A549 treated with GW870086 at 1 μM for 4 hours (cell line): ENCODE data around the gene LMTK3. TPM values are rescaled to one million over a fixed set of nuclear protein-coding genes. Genes with fewer than 3 reads are reported as not detected.

Source experiments
- total RNA-seq: library from RNA; stranded (reverse); fragments of 200-300 nt; extraction: Qiagen RNA extraction; gene quantifications from 5 replicates; pipeline ENCODE4 v1.2.3, GENCODE V29; 2022; ENCODE audit warnings: low read depth

LMTK3 gene, protein sequence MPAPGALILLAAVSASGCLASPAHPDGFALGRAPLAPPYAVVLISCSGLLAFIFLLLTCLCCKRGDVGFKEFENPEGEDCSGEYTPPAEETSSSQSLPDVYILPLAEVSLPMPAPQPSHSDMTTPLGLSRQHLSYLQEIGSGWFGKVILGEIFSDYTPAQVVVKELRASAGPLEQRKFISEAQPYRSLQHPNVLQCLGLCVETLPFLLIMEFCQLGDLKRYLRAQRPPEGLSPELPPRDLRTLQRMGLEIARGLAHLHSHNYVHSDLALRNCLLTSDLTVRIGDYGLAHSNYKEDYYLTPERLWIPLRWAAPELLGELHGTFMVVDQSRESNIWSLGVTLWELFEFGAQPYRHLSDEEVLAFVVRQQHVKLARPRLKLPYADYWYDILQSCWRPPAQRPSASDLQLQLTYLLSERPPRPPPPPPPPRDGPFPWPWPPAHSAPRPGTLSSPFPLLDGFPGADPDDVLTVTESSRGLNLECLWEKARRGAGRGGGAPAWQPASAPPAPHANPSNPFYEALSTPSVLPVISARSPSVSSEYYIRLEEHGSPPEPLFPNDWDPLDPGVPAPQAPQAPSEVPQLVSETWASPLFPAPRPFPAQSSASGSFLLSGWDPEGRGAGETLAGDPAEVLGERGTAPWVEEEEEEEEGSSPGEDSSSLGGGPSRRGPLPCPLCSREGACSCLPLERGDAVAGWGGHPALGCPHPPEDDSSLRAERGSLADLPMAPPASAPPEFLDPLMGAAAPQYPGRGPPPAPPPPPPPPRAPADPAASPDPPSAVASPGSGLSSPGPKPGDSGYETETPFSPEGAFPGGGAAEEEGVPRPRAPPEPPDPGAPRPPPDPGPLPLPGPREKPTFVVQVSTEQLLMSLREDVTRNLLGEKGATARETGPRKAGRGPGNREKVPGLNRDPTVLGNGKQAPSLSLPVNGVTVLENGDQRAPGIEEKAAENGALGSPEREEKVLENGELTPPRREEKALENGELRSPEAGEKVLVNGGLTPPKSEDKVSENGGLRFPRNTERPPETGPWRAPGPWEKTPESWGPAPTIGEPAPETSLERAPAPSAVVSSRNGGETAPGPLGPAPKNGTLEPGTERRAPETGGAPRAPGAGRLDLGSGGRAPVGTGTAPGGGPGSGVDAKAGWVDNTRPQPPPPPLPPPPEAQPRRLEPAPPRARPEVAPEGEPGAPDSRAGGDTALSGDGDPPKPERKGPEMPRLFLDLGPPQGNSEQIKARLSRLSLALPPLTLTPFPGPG (N-terminal part only)
- total RNA-seq: 3.0 to 6.3 TPM (median 5.3 TPM) in 5 replicates

DNA sequence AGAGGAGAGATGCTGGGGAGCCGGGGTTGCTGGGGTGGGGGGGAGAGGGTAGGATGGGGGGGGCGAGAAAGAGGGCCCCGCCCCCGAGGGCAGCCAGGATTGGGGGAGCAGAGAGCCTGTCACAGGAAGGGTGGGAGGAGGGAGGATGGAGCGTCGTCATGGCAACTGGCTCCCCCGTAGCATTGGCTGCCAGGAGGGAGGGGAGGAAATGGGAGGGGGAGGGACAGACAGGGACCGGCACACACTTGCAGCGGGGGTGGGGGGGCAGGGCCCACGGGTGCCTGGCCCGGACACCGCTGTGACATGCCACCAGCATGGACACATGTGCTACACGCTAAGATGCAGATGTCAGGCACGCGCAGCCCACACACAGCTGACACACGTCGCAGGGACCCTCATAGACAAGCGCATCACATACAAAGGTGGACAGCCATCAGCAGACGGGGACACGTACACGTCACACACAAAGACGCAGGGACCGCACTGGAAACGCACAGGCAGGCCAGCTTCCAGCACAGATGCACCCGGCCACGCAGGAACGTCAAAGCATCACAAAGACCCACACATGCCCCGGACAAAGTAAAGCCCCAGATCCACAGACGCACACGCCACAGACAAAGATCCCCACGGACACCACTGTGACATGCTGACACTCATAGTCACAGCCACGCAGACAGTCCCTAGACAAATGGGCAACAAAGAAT is at the start of gene LMTK3:
Gene LMTK3, minus strand, starts transcription at position 36 of the 704 bp plus-strand sequence. CDS start 259 bp downstream, outside the sequence.

DNA sequence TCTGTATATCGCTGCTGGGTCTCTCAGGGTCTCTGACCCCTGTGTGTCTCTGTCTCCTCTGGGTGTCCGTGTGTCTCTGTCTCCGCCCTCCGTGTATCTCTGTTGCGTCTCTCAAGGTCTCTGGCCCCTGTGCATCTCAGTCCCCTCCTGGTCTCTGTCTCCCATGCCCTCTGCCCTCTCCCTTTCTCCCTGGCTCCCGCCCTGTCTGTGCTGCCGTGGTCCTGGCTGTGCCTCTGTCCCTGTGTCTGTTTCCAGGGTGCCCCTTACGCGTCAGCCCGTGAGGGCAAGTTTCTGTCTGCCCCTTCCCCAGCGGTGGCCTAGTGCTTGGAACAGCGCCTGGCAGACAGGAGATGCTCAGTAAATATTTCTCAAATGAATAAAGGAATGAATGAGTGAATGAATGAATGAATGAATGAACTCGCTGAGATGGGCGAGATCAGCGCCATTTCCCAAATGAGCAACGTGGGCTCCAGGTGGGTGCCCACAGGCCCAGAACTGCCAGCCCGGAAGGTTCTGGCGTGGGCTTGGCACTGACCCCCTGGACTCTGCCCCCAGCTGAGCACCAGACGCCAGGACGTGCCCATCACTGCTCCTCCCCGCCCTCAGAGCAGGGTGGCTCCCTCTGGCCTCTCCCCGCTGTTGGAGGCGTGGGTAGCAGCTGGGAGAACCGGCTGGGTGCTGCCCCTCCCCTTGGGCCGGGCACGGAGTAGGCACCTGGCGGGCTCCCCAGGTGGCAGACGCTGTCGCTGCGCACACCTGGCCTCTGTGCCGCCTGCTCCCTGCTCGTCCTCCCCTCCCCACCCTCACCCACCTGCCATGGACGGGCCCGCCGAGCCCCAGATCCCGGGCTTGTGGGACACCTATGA is 40.0 kb upstream of the LMTK3 start, which contains the start of gene SULT2B1:
Gene SULT2B1, plus strand, starts transcription at position 736 of the 866 bp plus-strand sequence. Its CDS starts 81 bp downstream, at position 817.

DNA sequence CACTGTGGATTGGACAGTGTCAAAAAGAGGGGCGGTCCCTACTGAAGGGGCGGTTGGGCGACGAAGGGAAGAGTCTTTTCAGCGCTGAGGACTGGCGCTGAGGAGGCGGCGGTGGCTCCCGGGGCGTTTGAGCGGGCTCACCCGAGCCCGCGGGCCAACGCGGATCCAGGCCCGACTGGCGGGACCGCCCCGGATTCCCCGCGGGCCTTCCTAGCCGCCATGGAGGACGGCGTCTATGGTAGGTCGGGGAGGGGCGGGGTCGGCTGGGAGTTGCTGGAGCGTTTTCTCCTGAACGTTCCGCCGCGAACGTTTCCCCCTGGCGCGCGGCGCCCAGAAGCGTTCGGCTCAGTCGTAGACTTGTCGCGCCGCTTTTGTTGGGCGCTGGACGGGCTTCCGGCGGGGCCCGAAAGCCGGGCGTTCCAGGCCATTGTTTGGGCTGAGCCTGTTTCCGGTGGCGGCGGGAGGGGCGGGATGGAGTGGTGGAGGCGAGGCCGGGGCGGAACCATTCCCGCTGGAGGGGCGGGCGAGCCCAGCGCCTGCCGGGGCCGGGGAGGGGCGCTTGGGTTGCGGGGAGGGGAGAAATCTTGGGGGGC is 42.2 kb downstream of the LMTK3 start, which contains the start of gene CYTH2:
Gene CYTH2, plus strand, starts transcription at position 81 of the 593 bp plus-strand sequence. Its CDS starts 139 bp downstream, at position 220.

DNA sequence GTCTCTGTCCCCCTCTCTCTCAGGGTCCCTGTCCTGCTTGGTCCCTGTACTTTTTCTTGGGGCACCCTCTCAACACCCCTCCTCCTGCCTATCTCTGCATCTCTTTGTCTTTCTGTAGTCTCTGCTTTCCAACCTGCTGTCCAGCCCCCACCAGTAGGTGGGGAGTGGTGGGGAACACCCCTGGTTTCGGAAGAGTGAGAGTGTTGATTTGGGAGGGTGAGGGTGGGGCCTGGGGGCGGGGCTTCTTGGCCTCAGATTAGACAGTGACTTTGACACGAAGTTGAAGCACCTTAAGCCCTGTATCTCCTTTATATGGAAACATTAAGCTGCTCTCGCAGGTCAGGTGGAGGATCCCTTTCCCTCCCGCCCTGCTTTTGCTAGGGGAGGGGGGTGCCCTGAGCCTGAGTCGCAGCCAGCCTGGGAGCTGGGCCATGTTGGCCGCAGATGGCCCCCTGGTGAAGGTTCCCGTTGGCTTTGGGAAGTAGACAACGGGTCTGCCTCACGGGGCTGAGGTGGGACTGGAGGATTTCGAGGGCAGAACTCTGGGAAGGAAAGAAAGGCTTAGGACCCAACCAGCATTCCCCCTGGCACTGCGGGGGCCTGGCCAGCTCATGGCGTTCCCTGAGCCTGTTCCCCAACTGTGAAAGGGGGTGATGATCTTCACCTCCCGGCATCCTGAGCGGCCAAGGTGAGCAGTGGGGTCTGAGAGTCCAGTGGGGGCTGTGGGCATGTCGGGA is 56.3 kb downstream of the LMTK3 start, which contains the start of gene KCNJ14:
Gene KCNJ14, plus strand, starts transcription at position 404 of the 737 bp plus-strand sequence. CDS start 6,151 bp downstream, outside the sequence.

DNA sequence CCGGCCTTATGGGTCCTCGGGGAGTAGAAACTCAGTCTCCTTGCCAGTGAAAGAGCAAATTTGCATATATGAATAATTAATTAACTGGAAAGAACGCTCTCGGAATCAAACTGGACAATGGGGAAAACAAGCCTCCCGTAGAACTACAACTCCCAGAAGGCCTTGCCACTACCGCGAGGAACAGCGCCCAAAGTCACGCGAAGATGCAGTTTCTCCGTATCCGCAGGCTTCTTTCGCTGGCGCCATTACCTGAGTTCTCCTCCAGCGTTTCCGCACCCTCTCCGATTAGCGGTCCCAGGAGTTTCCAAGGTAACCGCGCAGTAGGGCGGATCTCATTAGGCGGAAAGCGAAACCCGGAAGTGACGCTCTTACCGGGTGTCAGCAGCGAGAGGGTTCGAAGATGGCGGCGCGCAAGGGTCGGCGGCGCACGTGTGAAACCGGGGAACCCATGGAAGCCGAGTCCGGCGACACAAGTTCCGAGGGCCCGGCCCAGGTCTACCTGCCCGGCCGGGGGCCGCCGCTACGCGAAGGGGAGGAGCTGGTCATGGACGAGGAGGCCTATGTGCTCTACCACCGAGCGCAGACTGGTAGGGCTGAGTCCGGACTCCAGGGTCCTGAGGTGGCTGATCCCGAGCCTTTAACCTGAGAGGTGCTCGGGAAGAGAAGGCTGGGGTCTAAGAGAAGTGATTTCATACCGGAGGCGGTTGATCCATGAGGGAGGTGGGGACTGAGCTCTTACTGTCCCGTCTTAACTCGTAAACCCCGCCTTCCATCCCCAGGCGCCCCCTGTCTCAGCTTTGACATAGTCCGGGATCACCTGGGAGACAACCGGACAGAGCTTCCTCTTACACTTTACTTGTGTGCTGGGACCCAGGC is 65.8 kb downstream of the LMTK3 start, which contains the start of gene GRWD1:
Gene GRWD1, plus strand, starts transcription at position 378 of the 876 bp plus-strand sequence. Its CDS starts 23 bp downstream, at position 401.

Other genes with a start within 250 kb of the LMTK3 start
- 7.0 to 7.4 TPM (median 7.1 TPM) in 5 replicates for gene ZNF114, start 241.8 kb downstream of the LMTK3 start, total RNA-seq
- gene EMP3, start 186.3 kb downstream of the LMTK3 start, total RNA-seq: 424 to 489 TPM (median 444 TPM) in 5 replicates
- gene TMEM143, start 147.9 kb downstream of the LMTK3 start, total RNA-seq: 3.0 to 5.6 TPM (median 4.7 TPM) in 5 replicates
- gene SYNGR4, start 147.5 kb downstream of the LMTK3 start, total RNA-seq: 3.2 to 6.0 TPM (median 4.1 TPM) in 5 replicates
- gene KDELR1, start 120.3 kb downstream of the LMTK3 start, total RNA-seq: 349 to 445 TPM (median 427 TPM) in 5 replicates
- gene GRIN2D, start 118.2 kb downstream of the LMTK3 start, total RNA-seq: 6.9 to 10.3 TPM (median 9.5 TPM) in 5 replicates
- gene GRWD1, start 65.9 kb downstream of the LMTK3 start, total RNA-seq: 94.7 to 125 TPM (median 108 TPM) in 5 replicates
- gene KCNJ14, start 56.3 kb downstream of the LMTK3 start, total RNA-seq: 0.97 to 2.1 TPM (median 1.3 TPM) in 5 replicates
- 51.9 to 62.0 TPM (median 60.1 TPM) in 5 replicates for gene CYTH2, start 42.5 kb downstream of the LMTK3 start, total RNA-seq
- gene SULT2B1, start 40.3 kb upstream of the LMTK3 start, total RNA-seq: 12.4 to 18.3 TPM (median 16.6 TPM) in 5 replicates
- gene SPACA4, start 94.9 kb upstream of the LMTK3 start, total RNA-seq: 0.31 TPM in 1 of 5 replicates, not detected in the others
- 0.08 to 0.63 TPM (median 0.18 TPM) in 5 replicates for gene FAM83E, start 103.2 kb upstream of the LMTK3 start, total RNA-seq
- 3,056 to 3,829 TPM (median 3,206 TPM) in 5 replicates for gene RPL18, start 107.3 kb upstream of the LMTK3 start, total RNA-seq
- gene SPHK2, start 107.7 kb upstream of the LMTK3 start, total RNA-seq: 12.0 to 16.9 TPM (median 13.6 TPM) in 5 replicates
- gene DBP, start 125.5 kb upstream of the LMTK3 start, total RNA-seq: 1.1 to 2.5 TPM (median 2.0 TPM) in 5 replicates
- 8.9 to 12.7 TPM (median 11.1 TPM) in 5 replicates for gene CA11, start 134.4 kb upstream of the LMTK3 start, total RNA-seq
- gene NTN5, start 161.2 kb upstream of the LMTK3 start, total RNA-seq: 0.08 to 0.29 TPM (median 0.17 TPM) in 5 replicates
- not detected in 5 replicates for gene FUT2, start 184.1 kb upstream of the LMTK3 start, total RNA-seq
- 0.30 to 0.50 TPM (median 0.41 TPM) in 5 replicates for gene MAMSTR, start 207.9 kb upstream of the LMTK3 start, total RNA-seq
- 0.51 to 0.67 TPM (median 0.56 TPM) in 5 replicates for gene RASIP1, start 228.8 kb upstream of the LMTK3 start, total RNA-seq
- not detected in 5 replicates for gene IZUMO1, start 235.1 kb upstream of the LMTK3 start, total RNA-seq
- gene FUT1, start 240.8 kb upstream of the LMTK3 start, total RNA-seq: 0.03 to 0.10 TPM (median 0.08 TPM) in 5 replicates
- gene FGF21, start 243.7 kb upstream of the LMTK3 start, total RNA-seq: not detected in 5 replicates